Hypothalamus (tissue), 51 donors: ENCODE results near the gene TSPAN9.

Source experiments
- DNase-seq, 51 donors: peaks; one replicate each; lab custom pipeline; 2025; lab: John Stamatoyannopoulos, UW

The TSPAN9 gene

DNA sequence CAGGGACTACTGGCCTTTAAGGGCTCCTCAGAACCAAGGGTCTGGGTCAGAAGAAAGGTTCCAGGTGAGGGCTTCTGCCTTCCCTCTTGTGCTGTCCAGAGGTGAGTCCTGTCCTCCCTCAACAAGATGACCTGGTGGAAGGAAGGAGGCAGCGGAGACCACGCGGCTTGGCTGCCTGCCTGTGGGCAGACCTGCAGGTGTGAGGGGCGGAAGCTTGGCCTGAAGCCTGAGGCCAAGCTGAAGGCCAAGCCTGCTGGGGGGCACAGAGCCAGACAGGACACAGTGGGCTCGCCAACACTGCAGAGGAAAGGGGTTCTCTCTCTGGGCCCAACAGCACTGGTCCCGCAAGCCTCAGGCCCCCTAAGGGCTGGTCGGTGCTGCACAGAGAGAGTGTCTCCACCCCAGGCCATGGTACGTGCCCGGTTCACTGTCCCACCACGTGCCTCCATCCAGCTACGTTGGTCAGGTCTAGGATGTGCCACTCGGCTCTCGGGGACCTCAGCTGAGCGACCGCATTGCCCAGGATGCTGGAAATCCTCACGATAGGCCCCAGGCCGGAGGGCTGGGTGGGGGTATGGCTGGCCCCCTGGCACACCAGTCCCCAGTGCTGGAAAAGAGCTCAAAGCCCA is 243.8 kb downstream of the TSPAN9 start:
- DNase-seq = no peak

DNA sequence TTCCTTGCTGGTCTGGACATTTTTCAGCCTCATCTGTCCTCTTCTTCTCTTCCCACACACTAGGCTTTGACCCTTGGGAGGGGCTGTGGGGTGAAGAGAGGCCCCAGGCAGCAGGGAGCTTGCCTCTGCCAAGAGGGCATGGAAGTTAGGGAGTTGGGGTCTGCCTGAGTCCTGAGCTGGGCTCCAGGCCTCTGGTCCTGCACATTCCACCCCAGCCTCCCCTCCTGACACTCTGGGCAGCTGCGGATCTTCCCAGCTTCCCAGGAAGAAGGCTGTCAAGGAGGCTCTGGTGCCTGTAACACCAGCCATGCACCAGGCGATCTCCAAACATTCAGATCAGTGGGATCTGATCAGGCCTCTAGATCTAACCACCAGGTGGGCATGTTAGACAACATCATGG is 244.7 kb downstream of the TSPAN9 start:
- no peak for DNase-seq

DNA sequence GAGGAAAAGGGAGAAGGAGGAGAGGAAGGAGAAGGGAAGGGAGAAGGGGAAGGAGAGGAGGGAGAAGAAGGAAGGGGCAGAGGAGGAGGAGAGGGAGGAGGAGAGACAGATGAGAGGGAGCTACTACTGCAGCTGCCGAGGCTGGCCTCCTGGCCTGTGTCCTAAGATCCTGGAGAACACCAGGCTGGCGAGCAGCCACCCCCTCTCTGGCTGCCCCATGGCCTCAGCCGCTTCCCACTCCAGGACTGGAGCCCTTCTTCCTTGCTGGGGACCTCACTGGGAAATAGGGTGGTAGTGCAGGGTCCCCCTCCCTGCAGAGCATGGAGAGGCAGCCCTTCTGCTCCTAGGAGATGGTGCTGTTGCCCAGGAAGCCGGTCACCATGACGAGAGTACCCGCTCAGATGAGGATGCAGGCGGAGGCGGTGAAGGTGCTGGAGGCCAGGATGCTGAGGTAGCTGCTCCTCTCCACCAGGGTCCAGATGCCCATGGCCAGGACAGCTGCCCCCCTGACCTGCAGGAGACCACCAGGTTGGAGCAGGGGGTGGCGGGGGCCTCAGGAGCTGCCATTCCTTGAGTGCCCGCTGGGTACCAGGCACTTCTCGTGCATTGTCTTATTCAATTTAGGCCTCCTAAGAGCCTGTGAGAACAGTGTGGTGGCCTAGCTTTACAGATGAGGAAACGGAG is 246.0 kb downstream of the TSPAN9 start:
- peak in 4 of 51 donors; percentile 5 to 9 (median 6) for DNase-seq

DNA sequence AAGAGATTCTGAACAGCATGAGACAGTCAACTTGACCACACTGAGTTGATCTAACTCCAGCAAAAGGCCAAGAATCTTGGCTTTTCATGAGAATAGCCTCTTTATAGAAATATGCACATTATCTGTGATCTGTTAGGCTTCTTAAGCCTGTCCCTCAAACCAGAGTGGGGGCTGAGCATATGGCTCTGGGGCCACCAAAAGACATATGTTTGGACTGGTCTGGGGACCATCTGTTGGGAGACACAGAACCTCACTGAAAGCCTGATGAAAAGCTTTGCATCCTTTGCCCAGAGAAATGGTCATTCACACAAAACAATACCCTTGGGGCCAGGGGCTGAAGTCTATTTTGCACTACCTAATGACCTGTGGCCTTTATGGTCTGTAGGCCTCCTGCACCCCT is 248.6 kb downstream of the TSPAN9 start:
- DNase-seq = no peak

DNA sequence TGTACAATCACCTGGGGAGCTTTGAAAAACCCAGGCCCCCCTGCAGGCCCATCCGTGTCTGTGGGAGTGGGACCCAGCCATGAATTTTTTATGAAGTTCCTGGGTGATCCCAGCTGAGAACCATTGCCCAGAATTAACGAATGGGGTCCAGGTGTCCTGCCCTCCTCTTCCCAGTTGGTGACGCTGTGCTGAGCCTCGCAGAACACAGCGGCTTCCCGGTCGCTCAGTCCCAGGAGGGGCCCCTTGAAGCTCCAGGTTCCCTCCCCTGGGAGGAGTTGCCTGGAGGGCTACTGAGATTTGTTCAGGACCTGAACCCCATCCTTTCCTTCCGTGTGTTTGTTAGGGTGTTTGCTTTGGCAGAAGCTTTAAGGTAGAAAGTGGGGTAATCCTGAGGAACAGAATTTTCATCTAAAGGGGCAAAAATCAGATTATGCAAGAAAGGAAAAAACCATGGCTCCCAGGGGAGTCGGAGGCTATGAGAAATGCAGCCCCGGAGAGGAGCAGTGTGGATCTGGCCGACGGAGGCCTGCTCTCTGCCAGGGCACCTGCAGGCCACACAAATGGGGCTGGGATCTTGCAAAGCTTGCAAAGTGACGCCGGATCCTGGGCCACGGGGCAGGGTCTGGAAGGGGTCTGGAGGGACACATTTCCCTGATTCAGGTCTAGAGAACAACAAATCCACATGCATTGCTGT is 249.1 kb downstream of the TSPAN9 start:
- DNase-seq = no peak

DNA sequence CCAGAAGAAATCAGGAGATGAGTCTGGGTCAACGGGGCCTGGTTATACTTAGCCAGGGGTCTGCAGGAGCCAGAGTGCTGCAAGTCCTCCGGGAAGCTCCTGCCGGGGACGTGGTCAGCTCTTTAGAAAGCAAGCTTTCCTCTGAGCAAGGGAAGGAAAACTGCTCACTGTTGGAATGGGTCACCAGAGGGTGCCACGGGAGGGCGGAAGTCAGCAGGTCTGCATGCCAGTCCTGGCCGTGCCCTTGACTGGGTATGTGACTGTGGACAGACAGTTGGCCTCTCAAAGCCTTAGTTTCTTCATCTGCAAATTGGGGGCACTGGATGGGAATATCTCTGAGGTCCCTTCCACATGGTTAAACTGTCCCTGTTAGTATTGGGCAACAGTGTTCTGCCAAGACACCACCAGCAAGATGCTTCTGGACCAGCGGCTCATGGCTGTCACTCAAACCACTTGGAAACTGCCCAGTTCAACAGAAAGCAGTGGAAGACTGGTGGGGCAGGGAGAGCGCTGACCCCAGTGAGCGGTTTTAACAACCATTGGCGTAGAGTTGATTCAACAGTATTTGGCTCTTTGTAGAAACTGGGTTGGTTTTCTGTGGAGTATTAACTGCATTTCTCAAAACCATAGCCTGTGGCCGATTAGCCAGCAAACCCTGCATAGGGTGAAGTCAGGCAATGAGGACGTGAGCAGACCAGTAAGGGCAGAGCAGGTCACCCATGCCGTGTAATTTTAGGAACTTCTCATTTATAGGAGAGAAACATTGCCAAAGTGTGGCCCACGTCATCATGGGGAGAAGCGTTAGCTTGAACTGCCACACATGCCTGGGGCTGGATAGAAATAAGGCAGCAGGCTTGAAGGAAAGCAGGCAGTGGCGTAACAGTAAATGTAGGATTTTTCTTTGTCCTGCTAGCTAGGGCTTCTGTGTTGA is 249.9 kb downstream of the TSPAN9 start:
- no peak for DNase-seq

DNA sequence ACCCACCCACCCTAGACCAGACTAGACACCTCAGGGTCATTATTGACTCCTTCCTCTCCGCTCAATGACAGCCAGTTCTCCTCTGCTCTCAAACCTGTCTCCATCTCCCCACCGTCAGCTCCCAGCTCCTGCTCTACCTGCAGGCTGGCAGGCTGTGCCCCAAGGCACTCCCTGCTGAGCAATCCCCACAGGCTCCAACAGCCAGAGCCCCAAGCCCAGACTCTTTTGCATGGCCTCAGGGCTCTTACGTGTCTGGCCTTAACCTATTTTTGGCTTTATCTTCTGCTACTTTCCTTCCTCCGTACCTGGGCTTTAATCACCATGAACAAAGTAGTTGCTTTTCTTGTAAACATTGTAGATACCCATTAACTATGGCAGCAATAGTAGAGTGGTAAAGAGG is 250.9 kb downstream of the TSPAN9 start:
- DNase-seq = no peak

DNA sequence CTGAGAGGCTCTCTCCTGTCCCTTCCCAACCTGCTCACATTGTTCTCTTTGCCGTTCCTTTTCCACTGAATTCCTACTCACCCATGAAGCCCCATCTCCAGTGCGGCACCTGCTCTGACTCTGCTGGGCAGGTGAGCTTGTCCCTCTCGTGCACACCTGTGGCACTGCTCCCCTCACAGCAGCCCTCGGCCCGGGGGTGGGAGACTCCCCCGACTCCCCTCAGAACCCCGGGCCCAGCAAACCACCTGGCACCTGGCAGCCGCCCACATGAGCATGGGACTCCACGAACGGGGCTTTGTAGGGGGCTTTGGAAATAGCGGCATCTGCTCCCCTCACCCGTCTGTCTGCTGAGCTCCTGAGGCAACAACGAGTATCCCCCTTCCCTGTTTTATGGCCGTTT is 251.4 kb downstream of the TSPAN9 start:
- no peak for DNase-seq

DNA sequence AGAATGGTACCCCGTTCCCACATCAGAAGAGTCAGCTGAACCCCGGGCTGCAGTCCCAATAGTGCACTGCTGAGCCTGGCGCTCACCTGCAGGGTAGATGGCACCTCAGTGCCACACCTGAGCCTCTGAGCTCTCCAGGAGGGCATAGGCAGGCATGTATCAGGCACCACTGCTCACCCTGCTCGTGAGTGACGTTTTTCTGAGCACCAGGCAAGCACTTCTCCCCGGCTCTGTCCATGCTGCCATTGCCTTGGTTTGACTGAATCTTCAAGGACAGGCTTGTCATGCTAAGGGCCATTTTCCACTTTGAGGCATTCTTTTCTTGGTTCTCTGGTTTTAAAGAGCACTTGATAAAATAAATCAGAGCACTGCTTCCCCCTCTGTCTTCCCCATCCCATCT is 252.2 kb downstream of the TSPAN9 start:
- DNase-seq = no peak

DNA sequence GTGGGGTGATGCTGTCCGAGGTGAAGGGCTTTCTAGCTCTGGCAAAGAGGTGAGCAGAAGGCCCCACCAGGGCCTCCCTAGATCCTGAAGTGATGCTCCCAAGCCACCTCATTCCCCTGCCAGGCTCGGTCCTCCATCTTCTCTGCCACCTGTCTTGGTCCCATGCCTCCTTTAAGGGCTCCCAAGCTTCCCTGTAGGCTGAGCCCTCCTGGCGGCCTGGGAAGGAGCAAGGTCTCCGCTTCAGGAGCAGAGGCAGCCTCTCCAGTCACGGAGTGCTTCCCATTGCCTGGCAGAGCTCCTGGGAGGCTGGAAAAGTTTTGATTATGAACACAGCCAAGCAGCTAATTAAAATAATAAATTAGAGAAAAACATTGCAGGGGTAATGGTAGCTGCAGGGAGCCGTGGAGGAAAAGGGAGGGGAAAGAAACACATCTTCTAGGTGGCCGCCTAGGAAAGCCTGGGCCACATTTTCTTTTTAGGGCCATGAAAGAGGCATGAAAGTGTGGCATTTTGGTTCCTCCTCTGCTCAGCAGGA is 253.9 kb downstream of the TSPAN9 start:
- no peak for DNase-seq

DNA sequence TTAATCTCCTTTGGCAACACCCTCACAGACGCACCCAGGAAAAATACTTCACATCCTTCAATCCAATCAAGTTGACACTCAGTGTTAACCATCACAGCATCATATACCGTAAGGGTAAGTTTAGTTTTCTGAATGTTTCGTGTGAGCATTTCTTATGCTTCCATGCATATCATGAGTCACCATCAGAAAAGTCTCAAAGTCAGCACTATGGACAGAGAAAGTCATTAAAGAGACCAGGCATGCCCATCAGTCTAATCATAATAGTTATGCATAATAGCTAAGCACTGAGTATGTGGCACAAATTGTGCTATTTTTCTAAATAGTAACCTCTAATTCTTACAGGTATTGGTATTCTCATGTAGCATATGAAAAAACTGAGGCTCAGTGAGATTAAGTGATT is 255.0 kb downstream of the TSPAN9 start:
- DNase-seq = no peak

DNA sequence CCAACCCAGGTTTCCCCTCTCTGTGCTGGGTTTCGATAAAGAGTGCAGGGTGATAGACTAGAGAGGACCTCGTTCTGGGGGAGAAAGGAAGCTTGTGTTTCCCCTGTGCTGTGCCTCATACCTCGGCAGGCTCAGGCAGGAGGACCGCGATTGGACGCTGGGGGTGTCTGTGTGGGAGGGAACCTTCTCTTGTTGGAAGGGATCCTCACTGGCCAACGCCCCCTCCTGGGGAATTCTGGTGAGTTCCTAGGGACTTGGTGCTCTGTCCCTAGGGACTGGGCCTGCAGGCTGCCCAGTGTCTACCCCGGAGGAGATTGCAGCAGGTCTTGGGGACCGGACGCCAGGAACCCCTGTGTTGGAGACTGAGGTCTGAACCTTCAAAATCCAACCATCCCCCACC is 256.4 kb downstream of the TSPAN9 start:
- DNase-seq = no peak

DNA sequence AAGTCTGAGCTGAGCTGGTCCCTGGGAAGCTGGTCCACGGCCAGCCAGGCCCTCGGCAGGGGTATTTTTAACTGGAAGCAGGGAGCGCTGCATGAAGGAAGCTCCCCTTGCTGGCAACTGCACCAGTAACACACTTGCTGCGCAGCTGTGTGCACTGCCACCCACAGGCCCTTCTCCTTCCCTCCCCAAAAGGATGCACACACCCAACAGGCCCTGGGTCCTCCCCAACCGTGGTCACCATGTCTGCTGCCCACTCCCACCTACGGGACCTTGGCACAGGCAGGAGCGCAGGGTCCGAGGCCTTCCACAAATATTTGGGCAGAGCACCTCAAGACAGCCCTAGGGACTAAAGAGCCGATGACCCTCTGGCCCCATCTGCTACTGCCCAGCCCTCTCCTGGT is 256.8 kb downstream of the TSPAN9 start:
- DNase-seq = no peak

DNA sequence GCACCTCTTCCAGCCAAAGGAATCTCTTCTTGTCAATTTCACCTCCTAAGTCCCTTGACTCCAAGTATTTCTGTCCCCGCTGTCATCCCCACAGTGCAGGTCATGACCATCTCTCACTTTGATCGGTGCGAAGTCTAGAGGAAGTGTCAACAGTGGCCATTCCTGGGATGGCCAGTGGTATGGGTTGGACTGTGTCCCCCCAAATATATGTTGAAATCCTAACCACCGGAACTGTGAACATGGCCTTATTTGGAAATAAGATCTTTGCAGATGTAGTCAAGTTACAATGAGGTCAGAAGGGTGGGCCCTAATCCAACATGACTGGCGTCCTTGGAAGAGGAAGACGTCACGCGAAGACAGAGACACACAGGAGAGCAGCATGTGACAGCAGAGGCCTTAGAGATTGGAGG is 257.9 kb downstream of the TSPAN9 start:
- DNase-seq = no peak
